Activated naive CD4-positive, alpha-beta T cell treated with anti-CD3 and anti-CD28 coated beads, Interleukin-2, amount 50 U/mL, for 24 hours (primary cell): ENCODE data around the gene ARHGEF38.

Experiments
- H3K27ac Mint-ChIP-seq: one replicate; pipeline ENCODE4 v1.8.0; 2021; ENCODE audit warnings: mild to moderate bottlenecking, mixed read lengths
- H3K27me3 Mint-ChIP-seq: one replicate; pipeline ENCODE4 v1.8.0; 2021; ENCODE audit warnings: mixed read lengths
- H3K36me3 Mint-ChIP-seq: one replicate; pipeline ENCODE4 v1.8.0; 2021; ENCODE audit warnings: mixed read lengths
- H3K4me1 Mint-ChIP-seq: one replicate; pipeline ENCODE4 v1.8.0; 2021; ENCODE audit warnings: mixed read lengths
- H3K4me3 Mint-ChIP-seq: one replicate; pipeline ENCODE4 v1.8.0; 2021; ENCODE audit warnings: mild to moderate bottlenecking, mixed read lengths
- H3K9me3 Mint-ChIP-seq: one replicate; pipeline ENCODE4 v1.8.0; 2021; ENCODE audit warnings: mixed read lengths

The ARHGEF38 gene, protein sequence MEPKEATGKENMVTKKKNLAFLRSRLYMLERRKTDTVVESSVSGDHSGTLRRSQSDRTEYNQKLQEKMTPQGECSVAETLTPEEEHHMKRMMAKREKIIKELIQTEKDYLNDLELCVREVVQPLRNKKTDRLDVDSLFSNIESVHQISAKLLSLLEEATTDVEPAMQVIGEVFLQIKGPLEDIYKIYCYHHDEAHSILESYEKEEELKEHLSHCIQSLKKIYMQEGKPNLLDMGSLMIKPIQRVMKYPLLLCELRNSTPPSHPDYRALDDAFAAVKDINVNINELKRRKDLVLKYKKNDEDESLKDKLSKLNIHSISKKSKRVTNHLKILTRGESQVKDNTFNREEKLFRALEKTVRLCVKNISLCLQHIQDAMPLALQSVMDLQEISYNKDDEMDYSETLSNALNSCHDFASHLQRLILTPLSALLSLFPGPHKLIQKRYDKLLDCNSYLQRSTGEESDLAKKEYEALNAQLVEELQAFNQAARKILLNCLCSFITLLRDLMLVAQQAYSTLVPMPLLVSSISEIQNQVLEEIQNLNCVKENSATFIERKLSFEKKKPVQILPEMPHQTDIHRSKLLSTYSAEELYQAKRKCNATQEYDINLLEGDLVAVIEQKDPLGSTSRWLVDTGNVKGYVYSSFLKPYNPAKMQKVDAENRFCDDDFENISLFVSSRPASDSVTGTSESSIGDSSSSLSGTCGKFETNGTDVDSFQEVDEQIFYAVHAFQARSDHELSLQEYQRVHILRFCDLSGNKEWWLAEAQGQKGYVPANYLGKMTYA

GRCh38 chr4:105551965-105552746 is at the start of gene ARHGEF38:
TSS of gene ARHGEF38 (plus strand) at chr4:105552620. CDS start at chr4:105552766, 146 bp downstream.
- Mint-ChIP-seq H3K27me3 (peaks cover 9% of the 10 kb centered on the region), H3K9me3 (no peaks in the 10 kb centered on the region), H3K4me1 (no peaks in the 10 kb centered on the region), H3K36me3 (peaks cover 2% of the 10 kb centered on the region), H3K27ac (no peak within 1 kb of the TSS), H3K4me3 (no peak within 1 kb of the TSS)

DNA sequence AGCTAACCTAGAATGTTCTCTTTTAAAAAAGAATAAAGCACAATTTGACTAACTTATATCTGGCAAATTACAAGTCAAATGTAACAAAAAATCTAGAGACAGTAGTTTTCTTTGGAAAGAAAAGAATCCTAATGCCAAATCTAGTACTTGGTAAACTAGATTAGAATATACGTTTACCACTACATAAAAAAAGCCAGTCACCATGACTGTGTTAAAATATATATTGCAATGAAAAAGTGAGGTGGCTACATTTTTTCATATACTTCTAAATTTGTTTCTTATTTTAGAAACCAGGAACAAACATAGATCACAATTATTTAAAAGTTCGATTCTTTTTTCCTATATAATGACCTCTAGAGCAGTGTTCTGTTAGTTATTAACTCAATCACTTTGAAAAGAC is 48.9 kb upstream of the ARHGEF38 start:
- H3K27me3 Mint-ChIP-seq, result no peaks in the 10 kb centered on the region
- H3K4me1 Mint-ChIP-seq, result no peaks in the 10 kb centered on the region
- no peak overlapping the region for H3K4me3 Mint-ChIP-seq
- H3K9me3 Mint-ChIP-seq, result no peaks in the 10 kb centered on the region
- no peaks in the 10 kb centered on the region for H3K36me3 Mint-ChIP-seq
- H3K27ac Mint-ChIP-seq, result no peak overlapping the region

- Mint-ChIP-seq H3K27ac (no peak overlapping the region), H3K4me3 (no peak overlapping the region), H3K9me3 (no peaks in the 10 kb centered on the region), H3K27me3 (no peaks in the 10 kb centered on the region), H3K36me3 (no peaks in the 10 kb centered on the region), H3K4me1 (no peaks in the 10 kb centered on the region)
Measured at GRCh38 chr4:105504744-105505143, 47.7 kb upstream of the ARHGEF38 start.

DNA sequence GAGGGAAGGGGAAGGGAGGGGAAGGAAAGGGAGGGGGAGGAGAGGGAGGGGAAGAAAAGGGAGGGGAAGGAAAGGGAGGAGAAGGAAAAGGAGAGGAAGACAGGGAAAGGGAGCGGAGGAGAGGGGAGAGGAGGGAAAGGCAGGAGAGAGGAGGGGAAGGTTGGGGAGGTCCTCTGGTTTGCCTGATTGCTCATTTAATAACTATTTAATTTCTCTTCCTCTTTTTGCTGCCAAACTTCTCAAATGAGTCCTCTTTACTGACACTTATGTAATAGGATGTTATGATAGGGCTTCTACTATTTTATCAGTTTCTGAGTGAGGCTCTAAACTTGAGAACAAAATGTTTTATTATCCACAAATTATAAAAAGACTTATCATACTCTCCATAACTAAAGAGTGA is 43.1 kb upstream of the ARHGEF38 start:
- Mint-ChIP-seq H3K4me1 (no peaks in the 10 kb centered on the region), H3K36me3 (no peaks in the 10 kb centered on the region), H3K9me3 (peaks cover 9% of the 10 kb centered on the region), H3K4me3 (no peak overlapping the region), H3K27me3 (peaks cover 7% of the 10 kb centered on the region), H3K27ac (no peak overlapping the region)

DNA sequence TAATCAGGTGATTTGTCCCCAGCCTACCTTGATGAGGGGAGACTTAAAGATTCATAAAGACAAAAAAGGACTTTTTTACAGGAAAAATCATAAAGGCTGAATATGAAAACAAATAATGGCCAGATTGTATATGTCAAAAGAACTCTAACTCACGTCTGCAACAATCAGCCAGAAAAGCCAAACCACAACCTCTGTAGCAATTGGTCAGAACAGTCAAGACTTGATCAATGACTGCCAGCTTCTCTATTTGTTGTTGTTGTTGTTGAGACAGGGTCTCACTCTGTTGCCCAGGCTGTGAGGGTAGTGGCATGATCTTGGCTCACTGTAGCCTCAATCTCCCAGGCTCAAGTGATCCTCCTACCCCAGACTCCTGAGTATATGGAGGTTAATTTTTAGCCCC is 42.7 kb upstream of the ARHGEF38 start:
- H3K4me1 Mint-ChIP-seq, result no peaks in the 10 kb centered on the region
- H3K36me3 Mint-ChIP-seq, result no peaks in the 10 kb centered on the region
- no peak overlapping the region for H3K27ac Mint-ChIP-seq
- peaks cover 9% of the 10 kb centered on the region for H3K9me3 Mint-ChIP-seq
- peaks cover 7% of the 10 kb centered on the region for H3K27me3 Mint-ChIP-seq
- H3K4me3 Mint-ChIP-seq, result no peak overlapping the region

DNA sequence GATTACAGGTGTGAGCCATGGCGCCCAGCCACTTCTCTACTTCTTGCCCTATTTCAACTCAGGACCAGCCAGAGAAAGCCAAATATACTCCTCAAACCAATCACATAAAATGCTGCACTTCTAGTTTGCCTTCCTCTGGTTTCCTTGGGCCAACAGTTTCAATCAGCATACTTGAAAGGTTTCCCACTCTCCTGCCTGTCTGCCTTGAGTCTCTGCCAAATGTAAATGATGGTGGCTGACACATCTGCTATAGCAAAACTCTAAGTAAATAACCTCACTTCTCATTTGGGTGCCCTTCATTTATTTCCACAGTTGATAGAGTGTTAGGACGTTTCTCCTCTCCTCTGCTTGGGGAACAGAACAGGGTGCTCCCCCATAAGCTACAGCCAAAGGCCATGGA is 42.2 kb upstream of the ARHGEF38 start:
- Mint-ChIP-seq H3K36me3 (no peaks in the 10 kb centered on the region), H3K4me1 (no peaks in the 10 kb centered on the region), H3K9me3 (peaks cover 9% of the 10 kb centered on the region), H3K4me3 (no peak overlapping the region), H3K27ac (no peak overlapping the region), H3K27me3 (peaks cover 7% of the 10 kb centered on the region)

- H3K4me3 Mint-ChIP-seq, result no peak overlapping the region
- H3K36me3 Mint-ChIP-seq, result no peaks in the 10 kb centered on the region
- H3K27me3 Mint-ChIP-seq, result peaks cover 10% of the 10 kb centered on the region
- H3K4me1 Mint-ChIP-seq, result no peaks in the 10 kb centered on the region
- H3K9me3 Mint-ChIP-seq, result peaks cover under 1% of the 10 kb centered on the region
- no peak overlapping the region for H3K27ac Mint-ChIP-seq
Measured at GRCh38 chr4:105520819-105521790, 31.3 kb upstream of the ARHGEF38 start.

GRCh38 chr4:105526656-105527055 is 25.8 kb upstream of the ARHGEF38 start:
- no peak overlapping the region for H3K27ac Mint-ChIP-seq
- no peaks in the 10 kb centered on the region for H3K9me3 Mint-ChIP-seq
- H3K4me3 Mint-ChIP-seq, result no peak overlapping the region
- peaks cover 19% of the 10 kb centered on the region for H3K27me3 Mint-ChIP-seq
- no peaks in the 10 kb centered on the region for H3K36me3 Mint-ChIP-seq
- H3K4me1 Mint-ChIP-seq, result no peaks in the 10 kb centered on the region

DNA sequence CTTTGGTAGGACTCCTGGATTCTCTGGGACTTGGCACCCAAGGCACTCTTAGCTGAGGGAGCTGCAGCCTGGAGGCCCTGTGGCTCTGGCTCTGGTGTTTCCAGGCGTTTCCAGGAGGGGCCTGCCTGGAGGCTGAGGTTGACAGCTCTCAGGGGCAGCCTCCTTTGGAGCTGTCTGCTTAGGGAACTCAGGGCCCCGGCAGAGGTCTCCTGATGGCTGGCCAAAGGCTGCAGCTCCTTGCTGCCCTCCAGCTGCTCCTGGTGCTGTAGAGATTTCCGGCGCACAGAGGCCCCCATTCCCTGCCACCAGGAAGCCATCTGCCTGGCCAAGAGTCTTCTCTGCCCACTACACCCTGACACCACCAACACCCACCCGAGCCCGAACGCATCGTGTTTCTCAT is 25.3 kb upstream of the ARHGEF38 start:
- no peaks in the 10 kb centered on the region for H3K4me1 Mint-ChIP-seq
- no peak overlapping the region for H3K27ac Mint-ChIP-seq
- no peaks in the 10 kb centered on the region for H3K36me3 Mint-ChIP-seq
- no peak overlapping the region for H3K4me3 Mint-ChIP-seq
- peaks cover 18% of the 10 kb centered on the region for H3K27me3 Mint-ChIP-seq
- H3K9me3 Mint-ChIP-seq, result no peaks in the 10 kb centered on the region

GRCh38 chr4:105536601-105537000 is 15.8 kb upstream of the ARHGEF38 start:
- Mint-ChIP-seq H3K27ac (no peak overlapping the region), H3K4me3 (no peak overlapping the region), H3K4me1 (no peaks in the 10 kb centered on the region), H3K9me3 (no peaks in the 10 kb centered on the region), H3K36me3 (no peaks in the 10 kb centered on the region), H3K27me3 (peaks cover 8% of the 10 kb centered on the region)

DNA sequence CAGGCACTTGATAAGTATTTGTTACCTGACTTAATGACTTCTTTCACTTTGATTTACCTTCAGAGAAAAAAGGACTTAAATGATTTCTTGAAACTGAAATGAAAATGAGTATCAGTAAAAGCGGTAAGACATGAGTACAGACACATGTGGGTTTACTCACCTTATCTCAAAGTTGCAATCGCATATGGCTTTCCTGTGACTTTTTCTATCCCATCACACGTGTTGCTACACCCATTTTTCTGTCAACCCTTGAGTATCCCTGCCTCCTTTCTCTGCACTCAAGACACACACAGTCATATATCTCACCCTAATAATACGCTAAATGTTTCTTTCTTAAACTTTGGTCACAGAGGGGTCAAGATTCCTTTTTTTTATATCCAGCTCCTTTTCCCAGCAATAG is 11.0 kb upstream of the ARHGEF38 start:
- H3K9me3 Mint-ChIP-seq, result no peaks in the 10 kb centered on the region
- no peaks in the 10 kb centered on the region for H3K36me3 Mint-ChIP-seq
- H3K4me1 Mint-ChIP-seq, result no peaks in the 10 kb centered on the region
- H3K27me3 Mint-ChIP-seq, result peaks cover 13% of the 10 kb centered on the region
- H3K4me3 Mint-ChIP-seq, result no peak overlapping the region
- no peak overlapping the region for H3K27ac Mint-ChIP-seq

DNA sequence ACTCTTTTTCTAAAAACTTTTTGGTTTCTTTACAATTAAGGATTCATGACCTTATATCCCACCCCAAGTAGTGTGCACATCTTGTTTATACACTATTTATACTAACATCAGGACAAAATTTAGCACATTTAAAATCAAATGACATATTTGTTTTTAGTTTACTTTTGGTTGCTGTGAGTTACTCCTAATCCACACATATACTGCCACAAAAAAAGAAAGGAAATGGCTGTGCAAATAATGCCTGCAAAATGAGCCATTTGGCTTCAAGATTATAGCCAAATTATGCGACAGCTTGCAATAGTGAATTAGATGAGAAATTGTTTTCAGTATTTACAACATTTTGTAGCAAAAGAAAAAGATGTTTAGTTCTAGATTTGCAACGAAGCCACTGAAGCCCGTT is 10.4 kb upstream of the ARHGEF38 start:
- no peaks in the 10 kb centered on the region for H3K36me3 Mint-ChIP-seq
- peaks cover 11% of the 10 kb centered on the region for H3K27me3 Mint-ChIP-seq
- H3K9me3 Mint-ChIP-seq, result no peaks in the 10 kb centered on the region
- H3K4me1 Mint-ChIP-seq, result no peaks in the 10 kb centered on the region
- no peak overlapping the region for H3K27ac Mint-ChIP-seq
- H3K4me3 Mint-ChIP-seq, result no peak overlapping the region

DNA sequence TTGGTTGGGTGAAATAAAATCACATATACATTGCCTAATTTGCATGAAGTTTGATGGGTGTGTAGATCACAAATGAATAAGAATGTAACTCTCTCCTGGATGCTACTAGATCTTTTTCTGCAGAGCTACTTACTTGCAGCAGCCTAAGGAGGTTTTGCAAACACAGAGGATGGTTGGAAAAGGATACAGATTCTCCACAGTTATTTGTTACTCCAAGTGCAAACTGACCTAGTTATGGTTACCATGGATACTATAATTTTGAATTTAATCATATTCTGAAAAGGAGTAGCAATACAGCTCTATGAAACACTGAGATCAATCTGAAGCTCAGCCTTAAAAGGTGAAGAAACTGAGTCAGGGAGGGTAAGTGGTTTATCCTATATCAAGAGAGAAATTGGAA is 9.1 kb upstream of the ARHGEF38 start:
- Mint-ChIP-seq H3K27me3 (peaks cover 14% of the 10 kb centered on the region), H3K27ac (no peak overlapping the region), H3K4me3 (no peak overlapping the region)

DNA sequence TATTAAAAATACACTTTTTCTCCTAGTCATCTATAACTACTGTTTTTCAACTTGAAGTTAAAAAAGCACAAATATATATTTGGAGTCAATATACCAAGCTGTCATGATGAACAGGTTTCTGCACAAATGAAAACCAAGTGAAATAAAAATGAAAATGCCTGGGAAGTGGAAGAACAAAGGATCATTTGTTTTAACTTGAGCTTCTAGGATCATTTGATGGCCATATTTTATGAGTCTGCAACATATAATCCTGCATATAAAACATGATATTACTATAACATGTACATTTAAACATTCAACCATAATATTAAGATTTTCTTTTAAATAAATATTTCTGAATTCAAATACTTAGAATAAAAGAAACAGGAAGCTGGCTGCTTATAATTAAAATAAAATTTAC is 8.5 kb upstream of the ARHGEF38 start:
- no peaks in the 10 kb centered on the region for H3K9me3 Mint-ChIP-seq
- no peak overlapping the region for H3K4me3 Mint-ChIP-seq
- H3K4me1 Mint-ChIP-seq, result no peaks in the 10 kb centered on the region
- peaks cover 14% of the 10 kb centered on the region for H3K27me3 Mint-ChIP-seq
- H3K27ac Mint-ChIP-seq, result no peak overlapping the region
- H3K36me3 Mint-ChIP-seq, result peaks cover 2% of the 10 kb centered on the region

More for the DNA sequence above, 9.1 kb upstream of the ARHGEF38 start:
- no peaks in the 10 kb centered on the region for H3K4me1 Mint-ChIP-seq
- H3K36me3 Mint-ChIP-seq, result peaks cover 2% of the 10 kb centered on the region
- no peaks in the 10 kb centered on the region for H3K9me3 Mint-ChIP-seq
